GM10847 (cell line): ENCODE measurements around the gene SPRR2D.

Experiments used
- POLR2A ChIP-seq: IDR thresholded peaks from 2 replicates; pipeline ENCODE4 v1.6.1; 2011; ENCODE audit not compliant: insufficient read length; ENCODE audit errors: extremely low read depth

The SPRR2D gene

DNA sequence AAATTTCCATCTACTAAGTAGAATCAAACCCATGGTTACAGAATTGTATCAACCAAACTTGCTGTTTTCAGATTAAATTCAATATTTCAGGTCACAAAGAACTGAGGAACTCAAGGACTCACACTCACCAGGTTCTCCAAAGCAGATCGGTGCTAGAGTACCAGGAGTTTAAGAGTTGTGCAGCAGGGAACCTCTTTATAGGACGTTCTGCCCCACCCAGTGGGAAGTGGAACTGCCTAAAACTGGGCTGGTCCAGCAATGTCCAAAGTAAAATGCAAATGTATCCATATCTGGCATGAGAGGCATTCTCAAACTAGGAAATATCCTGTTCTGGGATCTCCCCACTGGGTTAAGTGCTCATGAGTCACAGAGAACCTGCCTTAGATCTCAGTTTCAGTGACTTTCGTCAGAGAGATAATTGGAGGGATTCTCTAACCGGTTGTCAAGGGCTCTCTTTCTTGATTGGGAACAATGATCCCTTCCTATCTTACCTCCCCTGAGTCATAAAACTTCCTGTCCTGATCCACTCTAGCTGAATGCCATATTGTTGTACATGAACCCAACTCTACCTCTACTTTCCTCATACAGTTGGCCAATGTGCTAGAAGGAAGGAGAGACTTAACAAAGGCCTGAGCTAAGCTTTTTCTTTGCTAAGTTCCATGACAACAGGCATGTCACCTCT, at the start of gene SPRR2D:
Gene SPRR2D, minus strand, starts transcription at position 171 of the 682 bp plus-strand sequence. CDS start 774 bp downstream, outside the sequence.
- no peak for TF ChIP-seq POLR2A

DNA sequence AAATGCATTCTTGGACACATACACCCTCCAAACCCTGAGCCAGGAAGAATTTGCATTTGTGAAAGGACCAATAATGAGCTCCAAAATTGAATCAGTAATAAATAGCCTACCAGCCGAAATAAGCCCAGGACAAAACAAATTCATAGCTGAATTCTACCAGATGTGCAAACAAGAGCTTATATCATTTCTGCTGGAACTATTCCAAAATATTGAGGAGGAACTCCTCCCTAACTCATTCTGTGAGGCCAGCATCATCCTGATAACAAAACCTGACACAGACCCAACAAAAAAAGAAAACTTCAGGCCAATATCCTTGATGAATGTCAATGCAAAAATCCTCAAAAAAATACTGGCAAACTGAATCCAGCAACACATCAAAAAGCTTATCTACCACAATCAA, 46.7 kb upstream of the SPRR2D start:
- TF ChIP-seq POLR2A, result no peak

DNA sequence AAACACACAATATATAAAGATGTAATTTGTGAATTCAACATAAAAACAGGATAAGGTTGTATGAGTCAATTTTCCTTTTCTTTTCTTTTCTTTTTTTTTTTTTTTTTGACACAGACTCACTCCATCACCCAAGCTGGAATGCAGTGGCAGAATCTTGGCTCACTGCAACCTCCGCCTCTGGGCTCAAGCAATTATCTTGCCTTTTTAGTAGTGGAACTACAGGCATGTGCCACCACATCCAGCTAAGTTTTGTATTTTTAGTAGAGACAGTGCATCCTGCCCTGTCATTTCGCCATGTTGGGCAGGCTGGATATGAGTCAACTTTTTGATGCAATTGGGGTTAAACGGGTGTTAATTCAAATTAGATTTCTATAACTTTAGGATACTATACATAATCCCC, 40.8 kb upstream of the SPRR2D start:
- TF ChIP-seq POLR2A, result no peak

DNA sequence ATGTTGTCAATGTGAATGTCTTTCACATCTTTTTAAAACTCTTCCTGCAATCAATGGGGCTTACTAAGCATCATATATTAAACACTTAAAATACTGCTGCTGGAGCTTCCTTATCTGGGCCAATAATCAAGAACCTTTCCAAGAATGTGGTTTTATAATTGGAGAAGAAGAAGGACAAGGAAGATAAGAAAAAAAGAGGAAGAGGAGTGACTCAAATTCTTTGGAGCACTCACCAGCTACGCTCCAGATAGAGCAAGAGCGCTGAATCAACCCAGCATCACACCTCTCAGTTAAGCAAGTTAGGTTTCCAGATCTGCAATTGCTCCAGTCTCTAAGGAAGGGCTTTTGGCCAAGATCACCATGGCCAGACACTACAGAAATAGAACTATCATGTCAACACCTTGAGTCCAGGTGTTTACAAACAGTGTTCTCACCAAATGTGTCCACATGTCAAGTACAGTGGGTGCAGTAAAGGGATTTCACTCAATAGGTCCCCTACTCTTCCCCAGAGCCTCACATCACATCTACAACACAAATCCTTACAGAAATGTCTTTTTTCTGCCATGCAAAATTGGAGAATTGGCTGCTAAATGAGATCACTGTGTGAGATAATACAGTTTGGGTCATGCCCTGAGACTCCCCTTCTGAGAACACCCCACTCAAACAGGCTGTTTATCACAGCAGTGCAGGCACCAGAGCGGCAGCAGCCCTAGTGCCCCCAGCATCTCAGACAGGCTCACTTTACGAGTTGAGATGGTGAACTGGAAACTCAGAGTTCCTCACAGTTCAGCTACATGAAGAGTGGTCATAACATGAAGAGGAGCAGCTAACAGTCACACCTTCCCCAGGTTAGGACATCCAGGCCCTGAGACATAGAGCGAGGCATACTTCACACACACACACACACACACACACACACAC, 32.1 kb upstream of the SPRR2D start:
- TF ChIP-seq POLR2A, result no peak

DNA sequence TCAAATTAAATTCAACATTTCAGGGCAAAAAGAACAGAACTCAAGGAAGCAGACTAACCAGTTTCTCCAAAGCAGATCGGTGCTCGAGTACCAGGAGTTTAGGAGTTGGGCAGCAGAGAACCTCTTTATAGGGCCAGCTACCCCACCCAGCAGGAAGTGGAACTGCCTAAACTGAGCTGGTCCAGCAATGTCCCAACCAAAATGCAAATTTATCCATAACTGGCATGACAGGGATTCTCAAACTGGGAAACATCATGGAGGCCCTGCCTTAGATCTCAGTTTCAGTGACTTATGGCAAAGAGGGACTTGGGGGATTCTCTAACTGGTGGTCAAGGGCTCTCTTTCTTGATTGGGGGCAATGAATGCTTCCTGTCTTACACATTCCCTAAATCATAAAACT, 30.6 kb upstream of the SPRR2D start, which contains the start of gene SPRR2B:
Gene SPRR2B, minus strand, starts transcription at position 101 of the 400 bp plus-strand sequence. CDS start 772 bp downstream, outside the sequence.
- TF ChIP-seq POLR2A, result no peak

DNA sequence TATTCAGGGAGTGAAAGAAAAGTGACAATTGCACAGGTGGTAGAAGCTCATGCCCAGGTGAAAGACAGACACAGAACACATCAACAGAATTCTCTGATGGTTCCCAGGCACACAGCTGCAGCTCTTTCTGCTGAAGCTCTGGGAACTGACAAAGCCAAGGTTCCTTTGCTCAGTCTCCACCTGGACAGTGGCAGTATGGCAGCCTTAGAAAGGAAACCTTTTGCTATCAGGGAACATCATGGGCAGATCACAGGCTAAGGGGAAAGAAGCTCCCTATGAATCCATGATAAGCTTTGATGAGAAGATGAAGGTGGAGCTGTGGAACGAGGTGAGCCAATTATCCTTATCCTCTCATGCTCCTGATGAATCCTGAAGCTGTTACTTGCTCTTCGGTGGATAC, 29.3 kb upstream of the SPRR2D start:
- no peak for TF ChIP-seq POLR2A

DNA sequence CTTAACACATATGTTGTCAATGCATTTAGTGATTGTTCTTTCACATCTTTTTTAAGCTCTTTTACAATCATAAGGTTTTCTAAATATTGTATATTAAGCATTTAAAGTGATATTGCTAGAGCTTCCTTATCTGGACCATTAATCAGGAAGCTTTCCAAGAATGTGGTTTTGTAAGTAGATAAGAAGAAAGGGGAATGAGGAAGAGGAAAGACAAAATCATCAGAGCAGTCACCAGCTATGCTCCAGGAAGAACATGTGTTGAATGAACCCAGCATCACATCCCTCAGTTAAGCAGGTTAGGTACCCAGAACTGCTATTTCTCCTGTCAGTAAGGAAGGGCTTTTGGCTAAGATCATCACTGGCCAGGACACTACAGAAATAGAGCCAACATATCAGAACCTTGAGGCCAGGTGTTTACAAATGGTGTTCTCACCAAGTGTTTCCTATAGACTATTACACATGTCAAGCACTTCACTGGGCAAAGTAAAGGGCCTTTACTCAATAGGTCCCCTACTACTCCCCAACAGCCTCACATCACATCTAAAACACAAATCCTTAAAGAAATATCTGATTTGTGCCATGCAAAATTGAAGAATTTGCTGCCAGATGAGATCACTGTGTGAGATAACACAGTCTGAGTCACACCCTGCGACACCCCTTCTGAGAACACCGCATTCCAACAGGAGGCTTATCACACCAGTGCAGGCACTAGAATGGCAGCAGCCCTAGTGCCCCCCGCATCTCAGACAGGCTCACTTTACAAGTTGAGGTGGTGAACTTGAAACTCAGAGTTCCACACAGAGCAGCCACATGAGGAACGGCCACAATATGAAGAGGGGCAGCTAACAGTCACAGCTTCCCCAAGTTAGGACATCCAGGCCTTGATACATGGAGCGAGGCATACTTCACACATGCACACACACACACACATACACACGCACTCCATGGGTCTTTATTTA, 18.2 kb upstream of the SPRR2D start:
- TF ChIP-seq POLR2A, result no peak

DNA sequence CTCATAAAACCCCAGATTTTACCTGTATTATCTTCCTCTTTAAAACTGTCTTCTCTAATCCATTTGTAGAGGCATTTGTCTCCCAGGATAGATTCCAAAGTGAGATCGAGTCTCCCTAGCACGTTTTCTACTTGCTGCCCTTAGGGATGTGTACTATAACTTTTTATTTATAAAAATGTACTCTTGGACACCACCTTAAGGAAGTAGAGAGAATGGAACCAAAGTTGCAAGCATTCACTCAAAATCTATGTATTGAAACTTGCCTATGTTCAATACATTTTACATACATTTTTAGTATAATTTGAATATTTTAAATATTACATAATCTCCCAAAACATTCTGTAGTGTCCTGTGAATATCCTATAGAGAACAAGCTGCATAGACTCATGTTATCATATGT, 17.2 kb upstream of the SPRR2D start:
- no peak for TF ChIP-seq POLR2A

DNA sequence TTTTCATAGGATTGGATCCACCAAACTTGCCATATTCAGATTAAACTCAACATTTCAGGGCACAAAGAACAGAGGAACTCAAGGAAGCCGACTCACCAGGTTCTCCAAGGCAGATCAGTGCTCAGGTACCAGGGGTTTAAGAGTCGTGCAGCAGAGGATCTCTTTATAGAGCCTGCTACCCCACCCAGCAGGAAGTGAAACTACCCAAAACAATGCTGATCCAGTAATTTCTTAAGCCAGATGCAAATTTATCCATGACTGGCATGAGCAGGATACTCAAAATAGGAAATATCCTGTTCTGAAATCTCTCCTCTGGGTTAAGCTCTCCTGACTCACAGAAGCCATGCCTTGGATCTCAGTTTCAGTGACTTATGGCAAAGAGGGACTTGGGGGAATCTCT, 16.5 kb upstream of the SPRR2D start, which contains the start of gene SPRR2A:
Gene SPRR2A, minus strand, starts transcription at position 138 of the 400 bp plus-strand sequence. CDS start 777 bp downstream, outside the sequence.
- no peak for TF ChIP-seq POLR2A

DNA sequence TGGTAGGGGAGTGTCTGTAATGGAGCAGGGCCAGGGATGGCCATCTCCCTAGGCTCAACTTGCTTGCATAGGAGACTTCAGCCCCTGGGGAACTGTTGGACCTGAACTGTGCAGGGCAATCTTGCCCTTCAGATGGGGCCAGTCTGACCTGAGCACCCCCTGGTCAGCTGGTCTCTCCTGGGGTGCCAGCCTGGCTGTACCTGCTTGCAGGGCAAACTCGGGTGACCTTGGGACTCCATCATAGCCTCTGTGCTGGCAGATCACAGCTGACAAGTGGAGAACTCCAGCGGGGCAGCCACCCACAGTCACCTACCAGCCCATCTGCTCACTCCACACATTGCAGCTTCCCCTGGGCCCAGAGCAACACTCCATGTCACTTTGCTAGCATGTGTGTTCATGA, 8.3 kb upstream of the SPRR2D start:
- TF ChIP-seq POLR2A, result no peak

DNA sequence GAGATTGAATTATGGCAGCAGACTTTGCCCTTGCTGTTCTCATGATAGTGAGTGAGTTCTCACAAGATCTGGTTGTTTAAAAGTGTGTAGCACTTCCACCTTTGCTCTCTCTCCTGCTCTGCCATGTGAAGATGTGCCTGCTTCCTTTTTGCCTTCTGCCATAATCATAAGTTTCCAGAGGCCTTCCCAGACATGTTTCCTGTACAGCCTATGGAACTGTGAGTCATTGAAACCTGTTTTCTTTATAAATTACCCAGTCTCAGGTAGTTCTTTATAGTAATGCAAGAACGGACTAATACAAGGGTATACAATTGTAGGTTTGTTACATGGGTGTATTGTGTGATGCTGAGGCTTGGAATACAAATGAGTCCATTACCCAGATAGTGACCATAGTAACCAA, 5.7 kb downstream of the SPRR2D start:
- no peak for TF ChIP-seq POLR2A

DNA sequence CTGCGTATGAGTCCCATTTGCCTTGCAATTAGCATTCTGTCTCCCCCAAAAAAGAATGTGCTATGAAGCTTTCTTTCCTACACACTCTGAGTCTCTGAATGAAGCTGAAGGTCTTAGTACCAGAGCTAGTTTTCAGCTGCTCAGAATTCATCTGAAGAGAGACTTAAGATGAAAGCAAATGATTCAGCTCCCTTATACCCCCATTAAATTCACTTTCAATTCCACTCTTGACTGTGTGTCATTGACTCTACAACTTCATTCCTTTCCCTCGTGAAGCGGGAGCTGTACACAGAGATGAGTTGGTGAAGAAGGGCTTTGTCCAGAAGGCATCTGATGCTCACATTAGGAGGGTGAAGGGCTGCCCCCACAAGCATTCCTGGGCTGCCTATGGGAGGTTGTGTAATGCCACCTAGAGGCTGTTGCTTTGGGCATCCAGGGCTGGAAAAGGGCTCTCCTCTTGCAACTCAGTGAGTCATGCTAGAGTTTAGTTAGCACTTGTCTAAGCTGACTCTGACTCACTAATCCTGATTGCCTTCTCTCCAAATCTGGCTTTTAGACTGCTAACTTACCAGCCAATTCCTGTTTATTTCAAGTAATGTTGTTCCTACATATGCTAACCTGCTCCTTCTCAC, 8.1 kb downstream of the SPRR2D start:
- no peak for TF ChIP-seq POLR2A

DNA sequence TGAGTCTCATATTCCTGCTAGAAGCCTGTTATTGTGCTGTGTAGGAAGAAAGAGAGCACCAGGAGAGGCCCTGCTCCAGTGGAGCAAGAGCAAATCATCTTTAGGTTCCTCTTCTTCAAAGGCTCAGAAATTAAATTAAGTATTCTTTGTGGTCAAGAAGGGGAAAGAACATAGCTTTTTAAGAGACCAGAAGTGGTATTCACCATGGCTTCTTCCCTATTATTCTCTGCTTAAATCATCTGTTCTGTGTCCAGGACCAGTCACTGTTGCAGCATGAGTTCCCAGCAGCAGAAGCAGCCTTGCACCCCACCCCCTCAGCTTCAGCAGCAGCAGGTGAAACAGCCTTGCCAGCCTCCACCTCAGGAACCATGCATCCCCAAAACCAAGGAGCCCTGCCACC, 8.8 kb downstream of the SPRR2D start:
- no peak for TF ChIP-seq POLR2A

DNA sequence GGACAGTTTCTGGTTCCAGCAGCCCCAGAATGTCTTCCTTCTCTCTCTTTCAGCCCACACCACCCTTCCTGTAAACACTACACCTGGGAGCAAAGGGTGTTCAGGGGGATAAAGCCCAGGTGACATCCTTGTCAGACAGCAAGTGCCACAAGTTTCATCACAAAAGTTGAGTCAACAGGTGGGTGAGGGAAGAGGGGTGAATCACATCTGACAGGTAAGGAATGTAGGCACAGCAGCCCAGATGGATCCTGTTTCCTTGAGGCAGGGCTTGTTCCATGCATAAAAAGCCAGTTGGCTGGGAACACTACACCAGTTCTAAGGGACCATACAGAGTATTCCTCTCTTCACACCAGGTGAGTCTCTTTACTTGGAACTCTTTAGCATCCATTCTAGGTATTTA, 10.0 kb downstream of the SPRR2D start, which contains the start of gene SPRR1B:
Gene SPRR1B, plus strand, starts transcription at position 309 of the 400 bp plus-strand sequence. CDS start 1,143 bp downstream, outside the sequence.
- no peak for TF ChIP-seq POLR2A
